HS-27A (cell line): ENCODE data around the gene HSD17B12.

Experiments used
- DNase-seq: peaks from one replicate; pipeline ENCODE4 v3.0.0-alpha.2; 2012; ENCODE audit warnings: low read depth, missing footprints

The HSD17B12 gene

GRCh38 chr11:43688394-43688793 lies 7.9 kb downstream of the HSD17B12 start:
- no peak for DNase-seq

GRCh38 chr11:43689167-43689566 lies 8.6 kb downstream of the HSD17B12 start:
- no peak for DNase-seq

- DNase-seq = no peak
Observed at GRCh38 chr11:43690929-43691725, 10.6 kb downstream of the HSD17B12 start.

- DNase-seq = no peak
Observed at GRCh38 chr11:43691806-43692205, 11.3 kb downstream of the HSD17B12 start.

- DNase-seq = no peak
Observed at GRCh38 chr11:43693069-43693468, 12.5 kb downstream of the HSD17B12 start.

GRCh38 chr11:43693731-43694130 lies 13.2 kb downstream of the HSD17B12 start:
- DNase-seq = no peak

GRCh38 chr11:43694477-43694876 lies 13.9 kb downstream of the HSD17B12 start:
- DNase-seq = no peak

GRCh38 chr11:43697679-43698078 lies 17.1 kb downstream of the HSD17B12 start:
- DNase-seq = no peak

GRCh38 chr11:43699870-43700269 lies 19.3 kb downstream of the HSD17B12 start:
- DNase-seq = no peak

- DNase-seq = no peak
Observed at GRCh38 chr11:43706631-43707030, 26.1 kb downstream of the HSD17B12 start.

GRCh38 chr11:43708776-43709175 lies 28.2 kb downstream of the HSD17B12 start:
- DNase-seq = no peak

GRCh38 chr11:43709689-43710088 lies 29.2 kb downstream of the HSD17B12 start:
- no peak for DNase-seq

GRCh38 chr11:43712676-43713075 lies 32.1 kb downstream of the HSD17B12 start:
- DNase-seq = no peak

GRCh38 chr11:43718373-43718772 lies 37.8 kb downstream of the HSD17B12 start:
- no peak for DNase-seq

- no peak for DNase-seq
Observed at GRCh38 chr11:43723617-43724016, 43.1 kb downstream of the HSD17B12 start.

GRCh38 chr11:43732225-43732624 lies 51.7 kb downstream of the HSD17B12 start:
- no peak for DNase-seq

GRCh38 chr11:43734256-43734655 lies 53.7 kb downstream of the HSD17B12 start:
- no peak for DNase-seq

- DNase-seq = no peak
Observed at GRCh38 chr11:43735115-43735514, 54.6 kb downstream of the HSD17B12 start.

GRCh38 chr11:43735961-43736360 lies 55.4 kb downstream of the HSD17B12 start:
- DNase-seq = no peak

GRCh38 chr11:43736502-43737200 lies 56.1 kb downstream of the HSD17B12 start:
- no peak for DNase-seq

- no peak for DNase-seq
Observed at GRCh38 chr11:43737201-43737590, 56.7 kb downstream of the HSD17B12 start.

GRCh38 chr11:43738600-43739409 lies 58.3 kb downstream of the HSD17B12 start:
- no peak for DNase-seq

GRCh38 chr11:43746670-43747069 lies 66.1 kb downstream of the HSD17B12 start:
- no peak for DNase-seq
